Effector memory CD8-positive, alpha-beta T cell (primary cell): ENCODE results near the gene COIL.

ENCODE experiments used
- ATAC-seq: fragments of 150-1000 bp; cut with Tn5 transposase; replicated peaks from 2 replicates; pipeline ENCODE4 v1.10.0; 2021; ENCODE audit warnings: mild to moderate bottlenecking, moderate library complexity
- DNase-seq, 3 experiments: peaks; one replicate each; pipeline ENCODE4 v3.0.0; 2021
- H3K27ac Mint-ChIP-seq, 2 donors: one replicate each; pipeline ENCODE4 v1.8.0; 2022; ENCODE audit warnings: mild to moderate bottlenecking in 2 of 2, mixed read lengths in 2 of 2, moderate library complexity in 2 of 2
- H3K27me3 Mint-ChIP-seq, 2 donors: one replicate each; pipeline ENCODE4 v1.8.0; 2022; ENCODE audit warnings: mixed read lengths in 2 of 2
- H3K36me3 Mint-ChIP-seq: one replicate; pipeline ENCODE4 v1.8.0; 2022; ENCODE audit warnings: mild to moderate bottlenecking, moderate library complexity, mixed read lengths; ENCODE audit not compliant: insufficient read depth
- H3K4me1 Mint-ChIP-seq, 2 donors: one replicate each; pipeline ENCODE4 v1.8.0; 2022; ENCODE audit warnings: low read depth in 2 of 2, mixed read lengths in 2 of 2
- H3K4me3 Mint-ChIP-seq, 2 donors: one replicate each; pipeline ENCODE4 v1.8.0; 2022; ENCODE audit warnings: mild to moderate bottlenecking in 2 of 2, mixed read lengths in 2 of 2, moderate library complexity in 2 of 2
- H3K9me3 Mint-ChIP-seq, 2 donors: one replicate each; pipeline ENCODE4 v1.8.0; 2022; ENCODE audit warnings: mixed read lengths in 2 of 2

COIL gene

DNA sequence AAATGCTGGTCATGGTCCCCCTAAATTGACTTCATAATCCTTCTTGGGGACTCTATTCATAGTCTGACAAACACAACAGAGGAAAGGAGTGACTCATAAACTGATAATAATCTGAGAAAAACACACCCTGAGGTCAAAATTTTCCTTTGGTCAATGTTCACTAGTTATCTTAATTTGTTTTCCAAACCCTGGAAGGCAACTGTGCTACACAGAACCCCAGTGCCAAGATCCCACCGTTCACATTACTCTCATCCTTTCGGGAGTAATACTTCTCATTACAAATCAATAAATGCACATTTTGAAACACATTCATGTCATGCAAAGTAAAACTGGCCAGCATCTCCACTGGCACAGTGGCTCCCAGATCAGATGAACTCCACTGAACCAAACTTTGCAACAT, 23.2 kb downstream of the COIL start:
- H3K9me3 Mint-ChIP-seq = no peaks in the 10 kb centered on the region
- peaks cover 4 to 5% of the 10 kb centered on the region in 2 donors for H3K4me1 Mint-ChIP-seq
- DNase-seq (no peak), ATAC-seq (no peak)
- H3K4me3 Mint-ChIP-seq = no peak overlapping the region
- no peaks in the 10 kb centered on the region for H3K27me3 Mint-ChIP-seq
- peaks cover 54% of the 10 kb centered on the region for H3K36me3 Mint-ChIP-seq
- no peak overlapping the region for H3K27ac Mint-ChIP-seq

DNA sequence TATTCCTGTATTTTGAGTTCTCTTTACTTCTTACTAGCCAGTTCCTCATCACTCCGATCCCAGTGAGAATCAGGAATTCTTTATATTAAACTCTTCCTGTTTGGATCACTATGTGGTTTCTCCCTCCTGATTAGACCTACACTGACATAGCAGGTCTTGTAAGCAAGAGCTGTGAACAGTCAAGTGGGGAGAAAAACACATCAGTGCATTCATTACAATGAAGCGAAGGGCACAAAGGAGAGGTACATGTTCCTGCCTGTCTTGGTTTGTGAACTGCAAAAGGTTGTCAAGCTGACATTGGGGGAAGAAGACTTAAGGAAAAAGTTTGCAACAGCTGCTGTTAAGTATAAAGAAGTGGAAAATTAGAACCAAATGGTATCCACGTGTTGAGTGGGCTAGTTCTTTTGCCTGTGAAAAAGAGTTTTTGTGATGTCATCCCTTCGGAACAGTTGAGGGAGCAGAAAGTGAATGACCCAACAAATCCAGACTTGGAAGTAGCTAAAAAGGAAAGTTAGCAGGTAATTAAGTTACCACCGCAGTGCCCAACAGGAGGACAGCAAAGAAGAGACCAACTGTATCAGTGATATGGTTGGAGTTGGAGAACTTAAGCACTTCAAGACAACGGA, 24.0 kb downstream of the COIL start:
- no peaks in the 10 kb centered on the region for H3K27me3 Mint-ChIP-seq
- peaks cover 51% of the 10 kb centered on the region for H3K36me3 Mint-ChIP-seq
- no peak for ATAC-seq
- H3K4me1 Mint-ChIP-seq = peaks cover 4 to 5% of the 10 kb centered on the region in 2 donors
- H3K27ac Mint-ChIP-seq = no peak overlapping the region
- DNase-seq = no peak
- no peaks in the 10 kb centered on the region for H3K9me3 Mint-ChIP-seq
- no peak overlapping the region for H3K4me3 Mint-ChIP-seq

DNA sequence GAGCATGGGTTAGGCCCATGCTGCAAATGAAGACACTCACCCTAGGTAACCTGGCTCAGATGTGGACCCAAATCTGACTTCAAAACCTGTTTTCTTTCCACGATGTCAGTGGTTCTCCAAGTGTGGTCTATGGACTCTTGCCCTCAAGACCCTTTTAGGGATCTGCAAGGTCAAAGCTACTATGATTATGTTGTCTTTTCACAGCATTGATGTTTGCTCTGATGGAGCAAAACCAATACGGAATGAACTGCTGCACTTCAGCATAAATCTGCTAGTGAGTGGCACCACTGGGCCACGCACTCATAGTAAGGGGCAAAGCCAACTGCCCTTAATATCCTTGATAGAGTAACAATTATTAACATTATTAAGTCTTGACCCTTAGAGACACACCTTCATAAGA, 25.4 kb downstream of the COIL start:
- Mint-ChIP-seq H3K27me3 (no peaks in the 10 kb centered on the region), H3K4me3 (no peak overlapping the region), H3K9me3 (no peaks in the 10 kb centered on the region), H3K36me3 (peaks cover 38% of the 10 kb centered on the region), H3K27ac (no peak overlapping the region), H3K4me1 (peaks cover 4 to 5% of the 10 kb centered on the region in 2 donors)
- ATAC-seq (no peak), DNase-seq (no peak)

GRCh38 chr17:56934280-56934679, 26.6 kb downstream of the COIL start:
- peaks cover 29% of the 10 kb centered on the region for H3K36me3 Mint-ChIP-seq
- ATAC-seq = peak; percentile 91
- H3K27ac Mint-ChIP-seq = no peak overlapping the region
- no peaks in the 10 kb centered on the region for H3K27me3 Mint-ChIP-seq
- H3K4me1 Mint-ChIP-seq = no peaks in the 10 kb centered on the region
- DNase-seq = no peak
- H3K4me3 Mint-ChIP-seq = no peak overlapping the region
- H3K9me3 Mint-ChIP-seq = no peaks in the 10 kb centered on the region

DNA sequence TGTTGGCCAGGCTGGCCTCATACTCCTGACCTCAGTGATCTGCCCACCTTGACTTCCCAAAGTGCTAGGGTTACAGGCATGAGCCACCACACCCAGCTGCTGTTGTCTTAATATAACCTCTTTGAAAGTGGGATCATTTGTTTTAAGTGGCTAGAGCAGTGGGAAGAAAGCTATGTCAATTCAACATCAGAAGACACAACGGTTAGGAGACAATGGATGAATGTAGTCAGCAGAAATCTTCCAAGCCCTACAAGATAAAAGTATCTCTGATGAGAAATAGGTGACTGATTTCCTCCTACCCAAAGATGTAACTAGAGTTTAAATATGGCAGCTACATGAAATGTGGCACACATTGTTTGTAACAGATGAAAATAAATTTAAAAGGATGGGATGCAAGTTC, 27.0 kb downstream of the COIL start:
- H3K36me3 Mint-ChIP-seq = peaks cover 28% of the 10 kb centered on the region
- H3K4me3 Mint-ChIP-seq = no peak overlapping the region
- no peaks in the 10 kb centered on the region for H3K4me1 Mint-ChIP-seq
- H3K27ac Mint-ChIP-seq = no peak overlapping the region
- ATAC-seq (no peak), DNase-seq (no peak)
- no peaks in the 10 kb centered on the region for H3K27me3 Mint-ChIP-seq
- H3K9me3 Mint-ChIP-seq = no peaks in the 10 kb centered on the region

DNA sequence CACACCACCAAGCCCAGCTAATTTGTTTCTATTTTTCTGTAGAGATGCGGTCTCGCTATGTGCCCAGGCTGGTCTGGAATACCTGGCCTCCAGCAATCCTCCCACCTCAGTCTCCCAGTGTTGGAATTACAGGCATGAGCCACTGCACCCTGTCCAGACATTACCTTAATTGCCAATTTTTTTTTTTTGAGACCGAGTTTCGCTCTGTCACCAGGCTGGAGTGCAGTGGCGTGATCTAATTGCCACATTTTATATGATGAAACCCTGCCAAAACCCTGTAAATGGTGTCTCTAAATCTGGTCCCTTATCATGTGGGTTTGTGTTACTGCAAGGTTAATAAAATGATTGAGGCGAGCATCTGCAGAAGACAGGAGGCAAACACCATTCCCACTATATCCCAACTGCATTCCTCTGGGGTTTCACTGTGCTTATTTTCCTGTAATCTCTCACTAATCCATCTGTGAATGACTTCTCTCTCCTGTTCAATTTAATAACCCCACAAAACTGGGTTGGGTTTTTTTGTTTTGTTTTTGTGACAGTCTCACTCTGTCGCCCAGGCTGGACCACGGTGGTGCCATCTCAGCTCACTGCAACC, 27.6 kb downstream of the COIL start:
- Mint-ChIP-seq H3K27me3 (no peaks in the 10 kb centered on the region), H3K27ac (no peak overlapping the region), H3K4me1 (no peaks in the 10 kb centered on the region), H3K9me3 (no peaks in the 10 kb centered on the region), H3K4me3 (no peak overlapping the region), H3K36me3 (peaks cover 22% of the 10 kb centered on the region)
- DNase-seq (no peak), ATAC-seq (no peak)

GRCh38 chr17:56930739-56931337, 30.0 kb downstream of the COIL start:
- DNase-seq = no peak
- Mint-ChIP-seq H3K9me3 (no peaks in the 10 kb centered on the region), H3K4me1 (no peaks in the 10 kb centered on the region), H3K27me3 (no peaks in the 10 kb centered on the region), H3K36me3 (no peaks in the 10 kb centered on the region), H3K4me3 (no peak overlapping the region), H3K27ac (no peak overlapping the region)
- no peak for ATAC-seq

DNA sequence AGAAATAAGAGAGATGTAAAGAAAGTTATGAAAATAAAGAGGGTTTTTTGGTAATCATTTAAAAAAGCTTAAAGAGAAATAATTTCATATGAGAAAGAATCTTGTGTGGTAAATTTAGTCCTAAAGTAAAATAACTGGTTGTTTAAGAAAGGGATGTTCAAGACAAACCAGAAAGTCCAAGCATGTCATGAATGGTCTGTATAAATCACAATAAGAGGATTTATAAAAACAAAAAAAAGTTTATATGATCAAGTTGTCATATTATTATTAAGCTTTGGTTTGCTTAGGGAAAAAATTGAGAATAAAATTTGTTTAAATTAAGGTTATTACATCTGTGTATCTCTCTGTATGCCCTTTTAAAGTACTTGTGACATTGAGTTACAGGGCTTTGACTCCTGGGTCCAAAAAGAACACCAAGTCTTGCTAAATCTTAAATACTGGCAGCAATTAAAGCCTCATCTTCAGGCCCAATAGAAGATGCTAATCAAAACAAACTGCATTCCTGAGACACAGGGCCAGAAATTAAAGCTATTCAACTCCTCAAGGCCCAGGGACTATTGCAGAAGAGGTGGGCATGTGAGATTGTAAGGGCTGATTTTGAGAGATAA, 31.4 kb downstream of the COIL start:
- no peaks in the 10 kb centered on the region for H3K9me3 Mint-ChIP-seq
- no peaks in the 10 kb centered on the region for H3K36me3 Mint-ChIP-seq
- no peaks in the 10 kb centered on the region for H3K27me3 Mint-ChIP-seq
- no peak overlapping the region for H3K4me3 Mint-ChIP-seq
- H3K27ac Mint-ChIP-seq = no peak overlapping the region
- H3K4me1 Mint-ChIP-seq = no peaks in the 10 kb centered on the region
- DNase-seq (no peak), ATAC-seq (no peak)

DNA sequence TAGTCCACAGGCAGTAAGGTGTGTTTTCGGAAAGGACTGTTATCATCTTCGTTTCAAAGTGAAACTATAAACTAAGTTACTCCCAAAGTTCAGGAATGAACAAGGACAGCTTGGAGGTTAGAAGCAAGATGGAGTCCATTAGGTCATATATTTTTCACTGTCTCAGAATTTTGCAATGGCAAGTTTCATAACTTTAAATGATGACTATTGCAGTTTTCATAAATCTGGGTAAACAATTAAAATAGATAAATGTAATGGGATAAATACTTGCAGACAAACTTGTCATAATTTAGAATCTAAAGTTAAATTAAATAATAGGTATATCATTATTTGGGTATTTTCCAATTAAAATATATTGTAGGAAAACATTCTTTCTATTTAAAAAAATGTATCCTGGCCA, 32.3 kb downstream of the COIL start:
- ATAC-seq (no peak), DNase-seq (no peak)
- H3K9me3 Mint-ChIP-seq = no peaks in the 10 kb centered on the region
- H3K4me1 Mint-ChIP-seq = no peaks in the 10 kb centered on the region
- H3K27ac Mint-ChIP-seq = no peak overlapping the region
- H3K36me3 Mint-ChIP-seq = no peaks in the 10 kb centered on the region
- H3K27me3 Mint-ChIP-seq = no peaks in the 10 kb centered on the region
- H3K4me3 Mint-ChIP-seq = no peak overlapping the region

DNA sequence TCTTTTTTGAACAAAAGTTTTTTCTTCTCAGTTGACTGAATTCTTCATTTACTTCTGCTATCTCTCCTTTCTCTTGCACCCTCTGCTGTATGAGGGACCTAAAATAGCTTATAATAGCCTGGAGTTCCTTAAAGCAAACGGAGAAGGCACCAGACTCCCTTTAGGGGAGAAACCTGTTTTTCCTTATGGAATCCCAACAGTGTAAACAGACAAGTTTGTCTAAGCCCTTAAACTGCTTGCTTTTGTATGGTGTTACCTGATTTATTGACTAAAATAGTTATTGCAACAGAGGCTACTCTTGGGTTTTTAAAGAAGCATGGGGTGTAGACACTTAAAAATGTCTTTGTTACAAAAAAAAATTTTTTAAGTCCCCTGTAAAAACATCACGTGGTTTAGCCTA, 34.1 kb downstream of the COIL start:
- DNase-seq (no peak), ATAC-seq (no peak)
- H3K4me3 Mint-ChIP-seq = no peak overlapping the region
- H3K27ac Mint-ChIP-seq = no peak overlapping the region
- no peaks in the 10 kb centered on the region for H3K27me3 Mint-ChIP-seq
- no peaks in the 10 kb centered on the region for H3K9me3 Mint-ChIP-seq
- no peaks in the 10 kb centered on the region for H3K4me1 Mint-ChIP-seq
- H3K36me3 Mint-ChIP-seq = no peaks in the 10 kb centered on the region

GRCh38 chr17:56926270-56926669, 34.6 kb downstream of the COIL start:
- no peaks in the 10 kb centered on the region for H3K9me3 Mint-ChIP-seq
- H3K27ac Mint-ChIP-seq = no peak overlapping the region
- no peaks in the 10 kb centered on the region for H3K27me3 Mint-ChIP-seq
- no peak overlapping the region for H3K4me3 Mint-ChIP-seq
- H3K36me3 Mint-ChIP-seq = no peaks in the 10 kb centered on the region
- no peaks in the 10 kb centered on the region for H3K4me1 Mint-ChIP-seq
- no peak for DNase-seq
- no peak for ATAC-seq

DNA sequence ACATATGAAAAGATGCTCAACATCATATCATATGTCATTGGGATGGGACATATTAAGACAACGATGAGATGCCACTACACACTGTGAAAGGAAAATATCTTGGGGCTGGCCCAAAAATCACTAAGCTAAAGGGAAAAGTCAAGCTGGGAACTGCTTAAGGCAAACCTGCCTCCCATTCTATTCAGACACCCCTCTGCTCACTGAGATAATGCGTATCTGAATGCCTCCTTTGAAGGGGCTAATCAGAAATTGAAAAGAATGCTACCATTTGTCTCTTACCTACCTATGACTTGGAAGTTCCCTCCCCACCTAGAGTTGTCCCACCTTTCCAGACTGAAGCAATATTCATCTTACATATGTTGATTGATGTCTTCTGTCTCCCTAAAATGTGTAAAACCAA, 35.8 kb downstream of the COIL start:
- Mint-ChIP-seq H3K4me1 (no peaks in the 10 kb centered on the region), H3K4me3 (no peak overlapping the region), H3K27ac (no peak overlapping the region), H3K27me3 (no peaks in the 10 kb centered on the region), H3K9me3 (no peaks in the 10 kb centered on the region), H3K36me3 (no peaks in the 10 kb centered on the region)
- no peak for ATAC-seq
- DNase-seq = no peak

DNA sequence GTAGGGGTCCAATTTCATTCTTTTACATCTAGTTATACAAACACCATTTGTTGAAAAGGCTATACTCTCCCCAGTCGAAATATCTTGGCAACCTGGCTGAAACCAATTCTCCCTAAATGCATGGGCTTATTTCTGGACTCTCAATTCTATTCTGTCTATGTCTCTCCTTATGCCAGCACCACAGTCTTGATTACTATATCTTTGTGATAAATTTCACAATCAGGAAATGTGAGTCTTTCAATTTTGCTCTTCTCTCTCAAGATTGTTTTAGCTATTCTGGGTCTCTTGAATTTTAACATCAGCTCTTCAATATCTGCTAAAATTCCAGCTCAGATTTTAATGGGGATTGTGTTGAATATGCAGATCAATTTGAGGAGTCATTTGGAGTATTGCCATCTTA, 41.1 kb downstream of the COIL start:
- no peak for DNase-seq
- no peak overlapping the region for H3K4me3 Mint-ChIP-seq

GRCh38 chr17:56918916-56919315, 41.9 kb downstream of the COIL start:
- H3K4me3 Mint-ChIP-seq = no peak overlapping the region
- DNase-seq = no peak
- ATAC-seq = no peak
- H3K36me3 Mint-ChIP-seq = peaks cover 4% of the 10 kb centered on the region
- no peak overlapping the region for H3K27ac Mint-ChIP-seq
- H3K27me3 Mint-ChIP-seq = no peaks in the 10 kb centered on the region
- peaks cover 9 to 12% of the 10 kb centered on the region in 2 donors for H3K4me1 Mint-ChIP-seq
- H3K9me3 Mint-ChIP-seq = no peaks in the 10 kb centered on the region

More for the DNA sequence above, 41.1 kb downstream of the COIL start:
- H3K27ac Mint-ChIP-seq = no peak overlapping the region
- H3K27me3 Mint-ChIP-seq = no peaks in the 10 kb centered on the region
- ATAC-seq = no peak
- no peaks in the 10 kb centered on the region for H3K9me3 Mint-ChIP-seq
- H3K36me3 Mint-ChIP-seq = peaks cover 2% of the 10 kb centered on the region
- peaks cover 5 to 7% of the 10 kb centered on the region in 2 donors for H3K4me1 Mint-ChIP-seq
